ENCODE data around the gene TMEM33. TPM values are rescaled to one million over a fixed set of nuclear protein-coding genes. Genes with fewer than 3 reads are reported as not detected.
"Not testable (repeated sequence)": the region's sequence is repeated elsewhere in the genome, so short reads cannot be mapped to it uniquely, and the experiment has no call there.

The TMEM33 gene
- total RNA-seq, 1 experiment from 2014 or later: 65.0 TPM

GRCh38 chr4:41890085-41890484 is 45.1 kb upstream of the TMEM33 start:
- Histone ChIP-seq H3K79me2 (ENCODE audit: low read depth) (no peaks in the 10 kb centered on the region), H3K27me3 (ENCODE audit: insufficient read depth, low read depth) (no peaks in the 10 kb centered on the region), H3K4me2 (no peak overlapping the region), H3F3A (ENCODE audit: insufficient read depth, low read depth) (no peaks in the 10 kb centered on the region), H2AFZ (no peak overlapping the region), H3K9me2 (ENCODE audit: insufficient read depth) (no peaks in the 10 kb centered on the region), H3K4me3 (no peak overlapping the region), H3K9me3 (ENCODE audit: insufficient read depth, low read depth) (no peaks in the 10 kb centered on the region), H3K4me1 (replicated peaks; ENCODE audit: insufficient read depth) (peaks cover 15% of the 10 kb centered on the region), H3K27ac (no peak overlapping the region), H4K20me1 (ENCODE audit: insufficient read depth) (no peaks in the 10 kb centered on the region), H3K36me3 (ENCODE audit: low read depth) (no peaks in the 10 kb centered on the region)
- no TSS peak for BruUV-seq (replicated peaks)
- intact Hi-C loops (cut with micrococcal nuclease; ENCODE audit: unreplicated experiment): no loop called here
- POLR2A ChIA-PET (ENCODE audit: unreplicated experiment): no interaction called here
- DNase-seq: no peak
- CTCF ChIA-PET: no interaction called here
- TF ChIP-seq EZH2 (IDR thresholded peaks at IDR 0.05; ENCODE audit: low read depth) (no peak), CTCF (conservative IDR thresholded peaks at IDR 0.05) (no peak)

GRCh38 chr4:41896648-41897047 is 38.6 kb upstream of the TMEM33 start:
- Histone ChIP-seq H3K36me3 (ENCODE audit: low read depth) (no peaks in the 10 kb centered on the region), H3K4me1 (replicated peaks; ENCODE audit: insufficient read depth) (0 out of 2 replicates have a peak, but pooled peaks cover 9% of the 10 kb centered on the region), H3F3A (ENCODE audit: insufficient read depth, low read depth) (0 out of 2 replicates have a peak, but pooled peaks cover 7% of the 10 kb centered on the region), H3K9me2 (ENCODE audit: insufficient read depth) (no peaks in the 10 kb centered on the region), H3K79me2 (ENCODE audit: low read depth) (no peaks in the 10 kb centered on the region), H3K4me3 (no peak overlapping the region), H3K27me3 (ENCODE audit: insufficient read depth, low read depth) (no peaks in the 10 kb centered on the region), H3K27ac (no peak overlapping the region), H4K20me1 (ENCODE audit: insufficient read depth) (no peaks in the 10 kb centered on the region), H3K4me2 (no peak overlapping the region), H3K9me3 (ENCODE audit: insufficient read depth, low read depth) (no peaks in the 10 kb centered on the region), H2AFZ (no peak overlapping the region)
- ChIA-PET CTCF (interaction anchor here (0.6 kb wide), 2 partner anchors 30 to 239 kb away, joined by 19 to 20 read pairs; no protein-coding TSS in a partner anchor), POLR2A (ENCODE audit: unreplicated experiment) (no interaction called here)
- intact Hi-C loops (cut with micrococcal nuclease; ENCODE audit: unreplicated experiment): no loop called here
- no peak for TF ChIP-seq EZH2 (IDR thresholded peaks at IDR 0.05; ENCODE audit: low read depth)
- no peak for TF ChIP-seq CTCF (conservative IDR thresholded peaks at IDR 0.05)
- BruUV-seq (replicated peaks): no TSS peak
- DNase-seq: no peak

GRCh38 chr4:41897698-41898097 is 37.5 kb upstream of the TMEM33 start:
- H3K36me3 ChIP-seq (ENCODE audit: low read depth): no peaks in the 10 kb centered on the region
- no peak overlapping the region for H2AFZ ChIP-seq
- intact Hi-C loops (cut with micrococcal nuclease; ENCODE audit: unreplicated experiment): no loop called here
- ChIA-PET CTCF (no interaction called here), POLR2A (ENCODE audit: unreplicated experiment) (no interaction called here)
- H3K4me3 ChIP-seq: no peak overlapping the region
- 0 out of 2 replicates have a peak, but pooled peaks cover 9% of the 10 kb centered on the region for H3K4me1 ChIP-seq (replicated peaks; ENCODE audit: insufficient read depth)
- no peak overlapping the region for H3K27ac ChIP-seq
- no peak overlapping the region for H3K4me2 ChIP-seq
- no peaks in the 10 kb centered on the region for H4K20me1 ChIP-seq (ENCODE audit: insufficient read depth)
- 0 out of 2 replicates have a peak, but pooled peaks cover 7% of the 10 kb centered on the region for H3F3A ChIP-seq (ENCODE audit: insufficient read depth, low read depth)
- no TSS peak for BruUV-seq (replicated peaks)
- no peaks in the 10 kb centered on the region for H3K9me3 ChIP-seq (ENCODE audit: insufficient read depth, low read depth)
- H3K79me2 ChIP-seq (ENCODE audit: low read depth): no peaks in the 10 kb centered on the region
- no peak for DNase-seq
- H3K9me2 ChIP-seq (ENCODE audit: insufficient read depth): no peaks in the 10 kb centered on the region
- no peak for TF ChIP-seq CTCF (conservative IDR thresholded peaks at IDR 0.05)
- TF ChIP-seq EZH2 (IDR thresholded peaks at IDR 0.05; ENCODE audit: low read depth): no peak
- H3K27me3 ChIP-seq (ENCODE audit: insufficient read depth, low read depth): no peaks in the 10 kb centered on the region

- CTCF ChIA-PET; H3K36me3 ChIP-seq (ENCODE audit: low read depth); H3K4me3 ChIP-seq; intact Hi-C loops (cut with micrococcal nuclease; ENCODE audit: unreplicated experiment); H3F3A ChIP-seq (ENCODE audit: insufficient read depth, low read depth); H3K27ac ChIP-seq; H3K79me2 ChIP-seq (ENCODE audit: low read depth); BruUV-seq (replicated peaks); H3K9me2 ChIP-seq (ENCODE audit: insufficient read depth); H3K27me3 ChIP-seq (ENCODE audit: insufficient read depth, low read depth); H4K20me1 ChIP-seq (ENCODE audit: insufficient read depth); H3K9me3 ChIP-seq (ENCODE audit: insufficient read depth, low read depth): not testable (repeated sequence)
- H2AFZ ChIP-seq: peak overlapping the region; percentile 16; the same call in 1 of the 2 replicates
- H3K4me2 ChIP-seq: peak overlapping the region; percentile 57
- POLR2A ChIA-PET (ENCODE audit: unreplicated experiment): interaction anchor here (0.6 kb wide), 1 partner anchor 650 kb away, joined by 4 read pairs; no protein-coding TSS in a partner anchor
- H3K4me1 ChIP-seq (replicated peaks; ENCODE audit: insufficient read depth): peaks cover 21% of the 10 kb centered on the region
- DNase-seq: peak in 1 of 2 experiments; percentile 32
Measured at GRCh38 chr4:41909136-41909535, 26.1 kb upstream of the TMEM33 start.

Measured in PC-9 (cell line).